Measurements from ENCODE around the gene ASTL. TPM values are rescaled to one million over a fixed set of nuclear protein-coding genes. Genes with fewer than 3 reads are reported as not detected.
"Not testable (repeated sequence)": the region's sequence is repeated elsewhere in the genome, so short reads cannot be mapped to it uniquely, and the experiment has no call there.

ASTL gene
- total RNA-seq, 2 experiments from 2014 or later: 0.49 TPM; not detected in 1

- TF ChIP-seq EZH2phosphoT487 (IDR thresholded peaks at IDR 0.05; ENCODE audit: borderline replicate concordance, low read depth, low read length) (no peak), CTCF (conservative IDR thresholded peaks at IDR 0.05; ENCODE audit: low read length) (no peak)
- no peaks in the 10 kb centered on the region; the same call in 1 of the 2 replicates for H3K36me3 ChIP-seq (ENCODE audit: insufficient read depth, low read length)
- H3K4me1 ChIP-seq (ENCODE audit: insufficient read depth, low read length, poor library complexity, severe bottlenecking): peaks cover 76% of the 10 kb centered on the region
- no peak for DNase-seq (ENCODE audit: low spot score)
- intact Hi-C loops (cut with micrococcal nuclease; ENCODE audit: unreplicated experiment): loop anchor here (1.0 kb wide), 1 partner anchor 17 kb away; no protein-coding TSS in a partner anchor
- H3K9me3 ChIP-seq (ENCODE audit: low read length): peaks cover 5% of the 10 kb centered on the region; the same call in 1 of the 2 replicates
- no peaks in the 10 kb centered on the region for H4K20me1 ChIP-seq (ENCODE audit: insufficient read depth, low read length)
- no peaks in the 10 kb centered on the region for H3K79me2 ChIP-seq (ENCODE audit: insufficient read depth, low read depth, low read length)
- H3K4me2 ChIP-seq (ENCODE audit: low read length): peak overlapping the region; percentile 91
- H2AFZ ChIP-seq (ENCODE audit: low read length): no peak overlapping the region
- H3K4me3 ChIP-seq (ENCODE audit: low read depth, low read length, poor library complexity, severe bottlenecking): peak overlapping the region; percentile 67
- no peaks in the 10 kb centered on the region for H3K9me2 ChIP-seq (ENCODE audit: insufficient read depth, low read length)
- peak overlapping the region; percentile 99 for H3K27ac ChIP-seq (ENCODE audit: low read depth, low read length, poor library complexity, severe bottlenecking)
- ChIA-PET POLR2A (interaction anchor here (0.6 to 2.4 kb wide), 10 partner anchors 8 to 121 kb away, joined by 3 to 10 read pairs (median 5); partner anchors contain the start of gene DUSP2), CTCF (ENCODE audit: unreplicated experiment) (interaction anchor here (0.7 to 3.0 kb wide), 5 partner anchors 11 to 71 kb away, joined by 3 to 18 read pairs (median 3); no protein-coding TSS in a partner anchor)
- BruUV-seq (replicated peaks): no TSS peak
Measured at GRCh38 chr2:96163415-96163767, 25.1 kb upstream of the ASTL start.

GRCh38 chr2:96161898-96162297, 23.6 kb upstream of the ASTL start:
- DNase-seq (ENCODE audit: low spot score): peak; percentile 29
- POLR2A ChIA-PET: interaction anchor here (0.9 to 2.4 kb wide), 5 partner anchors 10 to 19 kb away, joined by 4 to 10 read pairs (median 5); no protein-coding TSS in a partner anchor
- H4K20me1 ChIP-seq (ENCODE audit: insufficient read depth, low read length): no peaks in the 10 kb centered on the region
- H3K36me3 ChIP-seq (ENCODE audit: insufficient read depth, low read length): no peaks in the 10 kb centered on the region; the same call in 1 of the 2 replicates
- H3K27ac ChIP-seq (ENCODE audit: low read depth, low read length, poor library complexity, severe bottlenecking): peak overlapping the region; percentile 99
- H3K79me2 ChIP-seq (ENCODE audit: insufficient read depth, low read depth, low read length): no peaks in the 10 kb centered on the region
- peak overlapping the region; percentile 78; the same call in 1 of the 2 replicates for H2AFZ ChIP-seq (ENCODE audit: low read length)
- H3K9me3 ChIP-seq (ENCODE audit: low read length): peaks cover 5% of the 10 kb centered on the region; the same call in 1 of the 2 replicates
- H3K9me2 ChIP-seq (ENCODE audit: insufficient read depth, low read length): no peaks in the 10 kb centered on the region
- TF ChIP-seq CTCF (conservative IDR thresholded peaks at IDR 0.05; ENCODE audit: low read length) (no peak), EZH2phosphoT487 (IDR thresholded peaks at IDR 0.05; ENCODE audit: borderline replicate concordance, low read depth, low read length) (no peak)
- peak overlapping the region; percentile 91 for H3K4me2 ChIP-seq (ENCODE audit: low read length)
- no TSS peak for BruUV-seq (replicated peaks)
- intact Hi-C loops (cut with micrococcal nuclease; ENCODE audit: unreplicated experiment): no loop called here
- CTCF ChIA-PET (ENCODE audit: unreplicated experiment): interaction anchor here (3.0 kb wide), 1 partner anchor 14 kb away, joined by 18 read pairs; no protein-coding TSS in a partner anchor
- H3K4me1 ChIP-seq (ENCODE audit: insufficient read depth, low read length, poor library complexity, severe bottlenecking): peaks cover 76% of the 10 kb centered on the region
- H3K4me3 ChIP-seq (ENCODE audit: low read depth, low read length, poor library complexity, severe bottlenecking): peak overlapping the region; percentile 15

- POLR2A ChIA-PET: interaction anchor here (1.2 to 1.3 kb wide), 2 partner anchors 10 to 13 kb away, joined by 3 to 5 read pairs; no protein-coding TSS in a partner anchor
- H3K27ac ChIP-seq (ENCODE audit: low read depth, low read length, poor library complexity, severe bottlenecking); intact Hi-C loops (cut with micrococcal nuclease; ENCODE audit: unreplicated experiment); H2AFZ ChIP-seq (ENCODE audit: low read length); H3K79me2 ChIP-seq (ENCODE audit: insufficient read depth, low read depth, low read length); H3K9me3 ChIP-seq (ENCODE audit: low read length); CTCF ChIA-PET (ENCODE audit: unreplicated experiment); H3K4me3 ChIP-seq (ENCODE audit: low read depth, low read length, poor library complexity, severe bottlenecking); H3K36me3 ChIP-seq (ENCODE audit: insufficient read depth, low read length); DNase-seq (ENCODE audit: low spot score); H3K9me2 ChIP-seq (ENCODE audit: insufficient read depth, low read length); BruUV-seq (replicated peaks); H4K20me1 ChIP-seq (ENCODE audit: insufficient read depth, low read length); H3K4me2 ChIP-seq (ENCODE audit: low read length): not testable (repeated sequence)
- peaks cover 88% of the 10 kb centered on the region for H3K4me1 ChIP-seq (ENCODE audit: insufficient read depth, low read length, poor library complexity, severe bottlenecking)
Measured at GRCh38 chr2:96160366-96160765, 22.1 kb upstream of the ASTL start.
